HL-60/S4 treated with retinoic acid at 250 ng/mL for 4 days and 3 days (cell line): ENCODE measurements around the gene PHF12.
"Not testable (repeated sequence)": the region's sequence is repeated elsewhere in the genome, so short reads cannot be mapped to it uniquely, and the experiment has no call there.

ENCODE experiments used
- in situ Hi-C: fragments of 300-500 bp; cut with MboI; formaldehyde crosslinking; loops from 2 replicates; pipeline ENCODE4 v1.7.0; 2022; ENCODE audit warnings: low sequenced_read_pairs

Gene PHF12

GRCh38 chr17:28937044-28937729 is 14.1 kb downstream of the PHF12 start:
- in situ Hi-C loops = no loop called here

GRCh38 chr17:28935744-28936460 is 15.4 kb downstream of the PHF12 start:
- in situ Hi-C loops = no loop called here

GRCh38 chr17:28934508-28934907 is 16.8 kb downstream of the PHF12 start:
- in situ Hi-C loops = not testable (repeated sequence)

- in situ Hi-C loops = no loop called here
Observed at GRCh38 chr17:28929787-28930186, 21.5 kb downstream of the PHF12 start.

GRCh38 chr17:28928061-28928460 is 23.3 kb downstream of the PHF12 start:
- in situ Hi-C loops = no loop called here

- in situ Hi-C loops = no loop called here
Observed at GRCh38 chr17:28926786-28927185, 24.5 kb downstream of the PHF12 start.

- in situ Hi-C loops = no loop called here
Observed at GRCh38 chr17:28926366-28926765, 25.0 kb downstream of the PHF12 start.

GRCh38 chr17:28925912-28926365 is 25.4 kb downstream of the PHF12 start:
- in situ Hi-C loops = no loop called here

- in situ Hi-C loops = no loop called here
Observed at GRCh38 chr17:28920201-28920600, 31.1 kb downstream of the PHF12 start.

GRCh38 chr17:28918295-28918694 is 33.0 kb downstream of the PHF12 start:
- in situ Hi-C loops = no loop called here

GRCh38 chr17:28917465-28917864 is 33.9 kb downstream of the PHF12 start:
- in situ Hi-C loops = no loop called here

GRCh38 chr17:28917029-28917428 is 34.3 kb downstream of the PHF12 start:
- in situ Hi-C loops = no loop called here

GRCh38 chr17:28916302-28916934 is 34.9 kb downstream of the PHF12 start:
- in situ Hi-C loops = no loop called here

GRCh38 chr17:28912938-28913333 is 38.4 kb downstream of the PHF12 start:
- in situ Hi-C loops = no loop called here

GRCh38 chr17:28912281-28912937 is 38.9 kb downstream of the PHF12 start:
- in situ Hi-C loops = no loop called here

- in situ Hi-C loops = no loop called here
Observed at GRCh38 chr17:28911411-28912045, 39.8 kb downstream of the PHF12 start.

GRCh38 chr17:28910534-28910933 is 40.8 kb downstream of the PHF12 start:
- in situ Hi-C loops = no loop called here

GRCh38 chr17:28908640-28909167 is 42.6 kb downstream of the PHF12 start:
- in situ Hi-C loops = no loop called here

GRCh38 chr17:28907709-28908475 is 43.4 kb downstream of the PHF12 start:
- in situ Hi-C loops = no loop called here
